ENCODE measurements around the gene AP2B1. TPM values are rescaled to one million over a fixed set of nuclear protein-coding genes. Genes with fewer than 3 reads are reported as not detected.
"Not testable (repeated sequence)": the region's sequence is repeated elsewhere in the genome, so short reads cannot be mapped to it uniquely, and the experiment has no call there.

Gene AP2B1
- total RNA-seq, 1 experiment from 2014 or later: 65.0 TPM

GRCh38 chr17:35747540-35748017 is 160.5 kb downstream of the AP2B1 start:
- DNase-seq (ENCODE audit: low spot score): peak; percentile 93

GRCh38 chr17:35748341-35748841 is 161.3 kb downstream of the AP2B1 start:
- peak; percentile 45 for DNase-seq (ENCODE audit: low spot score)

GRCh38 chr17:35748979-35749378 is 161.9 kb downstream of the AP2B1 start:
- no peak for DNase-seq (ENCODE audit: low spot score)

GRCh38 chr17:35749560-35750412 is 162.7 kb downstream of the AP2B1 start:
- DNase-seq (ENCODE audit: low spot score): no peak

DNA sequence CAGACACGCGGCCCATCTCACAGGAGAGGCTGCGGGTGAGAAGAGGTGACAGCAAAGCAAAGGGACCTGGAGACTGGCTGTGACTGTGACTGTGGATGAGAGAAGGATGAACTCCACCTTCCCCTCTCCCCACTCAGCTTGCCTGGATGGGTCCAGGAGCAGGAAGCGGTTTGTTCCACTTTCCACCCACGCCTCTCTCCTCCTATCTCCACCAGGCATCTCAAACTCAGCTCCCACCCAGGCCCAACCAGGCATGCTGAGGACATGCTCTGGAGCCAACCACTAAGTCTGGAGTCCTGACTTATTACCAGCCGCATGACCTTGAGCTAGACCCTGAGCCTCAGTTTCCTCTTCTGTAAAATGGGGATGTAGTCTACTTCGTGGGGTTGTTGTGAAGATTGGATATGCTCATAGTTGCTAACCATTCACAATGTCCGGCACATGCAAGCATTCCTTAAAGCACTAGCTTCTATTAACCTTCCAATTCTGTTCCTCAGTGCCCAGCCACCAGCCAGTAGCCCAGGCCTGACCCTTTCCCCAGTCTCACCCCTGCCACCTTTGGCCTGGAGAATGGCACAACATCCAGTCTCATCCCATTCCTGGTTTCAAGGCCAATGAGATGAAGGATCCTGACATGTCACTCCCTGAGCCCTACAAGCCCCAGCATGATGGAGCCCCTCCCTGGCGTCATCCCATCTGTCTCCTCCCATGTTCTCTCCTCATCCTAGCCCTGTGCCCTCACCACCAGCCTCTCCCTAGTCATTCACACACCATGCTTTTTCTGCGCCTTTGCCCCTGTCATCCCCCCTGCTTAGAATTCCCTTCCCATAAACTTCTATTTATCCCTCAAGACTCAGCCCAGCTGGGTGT is 163.6 kb downstream of the AP2B1 start:
- DNase-seq (ENCODE audit: low spot score): no peak

DNA sequence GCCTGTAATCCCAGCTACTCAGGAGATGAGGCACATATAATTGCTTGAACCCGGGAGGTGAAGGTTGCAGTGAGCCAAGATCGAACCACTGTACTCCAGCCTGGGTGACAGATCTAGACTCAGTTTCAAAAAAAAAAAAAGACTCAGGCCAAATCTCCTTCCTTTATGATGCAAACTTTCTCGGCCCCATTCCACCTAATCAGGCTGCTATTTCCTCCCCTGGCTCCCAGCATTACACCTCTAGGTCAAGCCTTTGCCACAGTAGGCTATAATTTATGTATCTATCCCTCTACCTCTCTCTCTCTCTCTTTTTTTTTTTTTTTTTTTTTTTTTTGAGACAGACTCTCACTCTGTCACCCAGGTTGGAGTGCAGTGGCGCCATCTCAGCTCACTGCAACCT is 164.4 kb downstream of the AP2B1 start:
- DNase-seq (ENCODE audit: low spot score): not testable (repeated sequence)

- peak; percentile 79 for DNase-seq (ENCODE audit: low spot score)
These were observed 165.3 kb downstream of the AP2B1 start for GRCh38 chr17:35752471-35752870.

GRCh38 chr17:35752945-35753764 is 166.0 kb downstream of the AP2B1 start, which contains the start of gene GAS2L2:
Gene GAS2L2 (minus strand): TSS chr17:35753239. CDS start chr17:35752850, 389 bp downstream.
- peak; percentile 38 for DNase-seq (ENCODE audit: low spot score)

DNA sequence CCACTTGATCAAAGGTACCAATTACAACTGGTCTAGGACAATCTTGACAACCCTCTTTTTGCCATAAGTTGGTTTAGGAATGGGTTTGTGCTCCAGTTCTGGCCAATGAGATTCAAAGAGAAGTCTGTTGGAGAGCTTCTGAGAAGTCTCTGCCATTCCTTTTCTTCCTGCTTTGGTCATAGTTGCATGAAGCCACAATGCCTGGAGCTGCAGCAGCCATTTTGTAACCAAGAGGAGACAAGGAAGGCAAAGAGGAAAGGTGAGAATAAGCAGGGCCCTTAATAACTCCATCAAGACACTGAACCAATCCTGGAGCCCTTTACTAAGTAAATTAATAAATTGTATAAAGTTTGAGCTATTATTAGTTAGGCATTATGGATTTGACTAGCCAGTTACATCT is 170.1 kb downstream of the AP2B1 start:
- no peak for DNase-seq (ENCODE audit: low spot score)

DNA sequence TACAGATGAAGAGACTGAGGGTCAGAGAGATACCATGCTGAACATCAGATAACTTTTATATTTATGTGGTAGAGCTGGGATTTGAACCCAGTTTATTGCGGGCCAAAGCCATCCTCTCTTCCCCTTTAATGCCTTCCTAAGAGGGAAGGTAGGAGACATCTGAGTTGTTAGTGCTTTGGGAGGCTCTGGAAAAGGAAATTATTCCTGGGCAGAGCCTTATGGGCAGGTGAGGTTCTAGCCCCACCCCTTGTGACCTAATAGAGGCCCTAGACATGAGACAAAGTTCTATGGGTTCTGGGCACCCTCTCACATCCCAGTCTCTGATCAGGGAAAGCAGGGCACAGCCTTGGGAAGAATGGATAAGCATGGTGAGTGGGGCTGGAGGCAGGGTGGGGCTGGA is 173.5 kb downstream of the AP2B1 start, which contains the start of gene C17orf50:
Gene C17orf50 (plus strand): TSS at position 301 of the 400 bp plus-strand sequence. CDS start 55 bp downstream, at position 356.
- DNase-seq (ENCODE audit: low spot score): no peak

GRCh38 chr17:35761601-35762000 is 174.5 kb downstream of the AP2B1 start:
- no peak for DNase-seq (ENCODE audit: low spot score)

GRCh38 chr17:35763767-35764122 is 176.6 kb downstream of the AP2B1 start:
- DNase-seq (ENCODE audit: low spot score): no peak

DNA sequence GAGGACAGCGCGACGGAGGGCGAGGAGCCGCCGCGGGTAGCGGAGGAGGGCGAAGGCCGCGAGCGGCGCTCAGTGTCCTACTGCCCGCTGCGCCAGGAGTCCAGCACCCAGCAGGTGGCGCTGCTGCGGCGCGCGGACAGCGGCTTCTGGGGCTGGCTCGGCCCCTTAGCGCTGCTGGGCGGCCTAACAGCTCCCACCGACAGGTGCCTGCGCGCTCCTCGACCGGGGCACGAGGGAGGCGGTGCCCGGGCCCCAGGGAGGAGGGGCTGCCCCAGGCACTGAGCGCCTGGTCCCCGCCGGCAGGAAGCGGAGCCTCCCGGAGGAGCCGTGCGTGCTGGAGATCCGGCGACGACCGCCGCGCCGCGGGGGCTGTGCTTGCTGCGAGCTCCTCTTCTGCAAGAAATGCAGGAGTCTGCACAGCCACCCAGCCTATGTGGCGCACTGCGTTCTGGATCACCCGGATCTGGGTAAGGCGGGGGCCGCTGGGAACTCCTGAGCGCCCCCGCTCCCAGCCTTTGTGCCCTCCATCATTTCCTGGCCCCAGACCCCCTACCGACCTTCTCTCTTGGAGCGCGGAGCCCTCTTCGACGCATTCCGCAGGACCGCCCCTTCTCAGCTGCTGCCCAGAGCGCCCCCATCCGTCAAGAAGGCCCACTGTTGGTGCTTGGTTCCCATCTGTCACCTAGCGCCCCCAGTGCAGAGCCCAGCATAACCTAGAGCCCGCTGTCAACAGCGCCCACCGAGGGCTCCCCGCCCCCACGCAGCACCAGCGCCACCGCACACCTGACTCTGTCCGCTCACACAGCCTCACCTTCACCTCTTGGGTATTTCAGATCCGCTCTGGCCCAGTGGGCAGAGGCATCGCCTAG is 177.2 kb downstream of the AP2B1 start:
- DNase-seq (ENCODE audit: low spot score): peak; percentile 100

DNA sequence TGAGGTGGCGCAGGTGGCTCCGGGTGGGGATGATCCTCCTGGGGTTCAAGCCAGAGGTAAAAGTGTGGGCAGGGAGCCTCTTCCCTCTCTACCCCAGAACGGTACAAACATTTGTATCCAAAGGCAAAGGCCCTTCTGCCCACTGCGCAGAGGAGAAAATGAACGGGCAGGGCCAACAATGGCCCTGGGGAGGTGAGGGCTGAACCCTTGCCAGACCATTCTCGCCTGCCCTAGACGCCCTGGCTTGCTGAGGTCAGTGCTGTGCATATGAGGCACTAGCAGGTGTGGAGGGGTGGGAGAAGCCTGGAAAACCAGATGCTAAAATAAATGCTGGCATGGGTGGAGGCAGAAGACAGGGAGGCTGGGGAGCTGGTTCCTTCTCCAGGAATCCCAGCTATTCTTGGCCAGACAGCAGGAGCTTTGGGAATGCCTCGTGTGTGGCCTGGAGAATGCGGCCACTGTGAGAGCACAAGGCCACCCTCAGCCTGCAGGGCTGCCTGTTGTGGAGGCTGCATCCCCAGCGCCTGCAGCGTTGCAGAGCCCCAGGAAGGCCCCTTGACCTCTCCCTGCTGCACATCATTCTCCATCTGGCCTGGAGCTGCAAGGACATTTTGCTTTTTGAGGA is 178.1 kb downstream of the AP2B1 start:
- no peak for DNase-seq (ENCODE audit: low spot score)

DNA sequence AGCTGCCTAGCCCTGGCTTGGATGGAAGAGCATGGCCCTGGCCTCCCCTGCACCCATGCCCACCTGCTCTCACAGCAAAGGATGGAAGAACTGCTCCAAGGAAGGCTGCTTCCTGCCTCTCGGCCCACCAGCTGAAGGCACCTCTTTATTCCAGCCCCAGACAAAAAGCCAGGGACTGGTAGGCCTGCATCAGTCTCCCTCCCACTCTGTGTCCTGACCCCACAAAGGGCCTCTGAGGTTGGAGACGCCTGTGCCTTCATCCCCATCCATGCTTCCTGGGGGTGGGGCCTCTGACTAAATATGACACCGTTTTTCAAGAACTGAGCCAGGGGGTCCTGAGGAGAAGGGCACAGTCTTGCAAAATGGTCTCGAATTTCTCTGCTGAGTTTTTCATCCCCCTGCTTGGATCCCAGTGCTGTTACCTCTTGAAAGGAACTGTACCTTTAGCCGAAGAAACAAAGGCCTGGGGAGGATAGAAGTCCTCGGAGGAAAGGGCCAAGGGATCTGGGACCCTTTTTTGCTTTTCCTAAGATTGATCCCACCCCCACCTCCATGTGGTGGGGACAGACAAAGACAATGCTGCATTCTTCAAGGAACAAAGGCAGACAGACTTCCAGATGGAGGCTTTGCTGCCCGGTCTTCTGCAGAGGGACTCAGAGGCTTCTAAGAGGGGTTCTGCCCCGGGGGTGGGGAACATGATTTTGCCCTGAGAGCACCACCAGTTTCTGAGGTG is 178.8 kb downstream of the AP2B1 start:
- DNase-seq (ENCODE audit: low spot score): no peak

- no peak for DNase-seq (ENCODE audit: low spot score)
These were observed 179.4 kb downstream of the AP2B1 start for GRCh38 chr17:35766489-35766877.

GRCh38 chr17:35766903-35767510 is 179.9 kb downstream of the AP2B1 start:
- peak; percentile 78 for DNase-seq (ENCODE audit: low spot score)

- no peak for DNase-seq (ENCODE audit: low spot score)
These were observed 181.7 kb downstream of the AP2B1 start for GRCh38 chr17:35768797-35769196.

All from HT-29 (cell line).